SH-SY5Y (cell line): ENCODE measurements around the gene AHSG.

ENCODE experiments used
- GATA2 ChIP-seq: IDR thresholded peaks from 2 replicates; pipeline ENCODE4 v1.6.1; 2011; ENCODE audit warnings: mild to moderate bottlenecking, low read depth, low read length
- GATA3 ChIP-seq: IDR thresholded peaks from 2 replicates; pipeline ENCODE4 v1.6.1; 2011; ENCODE audit warnings: low read depth, mild to moderate bottlenecking, low read length, moderate library complexity

- TF ChIP-seq GATA2 (no peak), GATA3 (no peak)
Observed at GRCh38 chr3:186612065-186612464, 795 bp upstream of the AHSG start.
